Activated gamma-delta T cell treated with Interleukin-2 at 50 U/mL for 16 hours (primary cell): ENCODE data around the gene PDE8B.

ENCODE experiments used
- DNase-seq: peaks from one replicate; pipeline ENCODE4 v3.0.0-alpha.2; 2020

The PDE8B gene

DNA sequence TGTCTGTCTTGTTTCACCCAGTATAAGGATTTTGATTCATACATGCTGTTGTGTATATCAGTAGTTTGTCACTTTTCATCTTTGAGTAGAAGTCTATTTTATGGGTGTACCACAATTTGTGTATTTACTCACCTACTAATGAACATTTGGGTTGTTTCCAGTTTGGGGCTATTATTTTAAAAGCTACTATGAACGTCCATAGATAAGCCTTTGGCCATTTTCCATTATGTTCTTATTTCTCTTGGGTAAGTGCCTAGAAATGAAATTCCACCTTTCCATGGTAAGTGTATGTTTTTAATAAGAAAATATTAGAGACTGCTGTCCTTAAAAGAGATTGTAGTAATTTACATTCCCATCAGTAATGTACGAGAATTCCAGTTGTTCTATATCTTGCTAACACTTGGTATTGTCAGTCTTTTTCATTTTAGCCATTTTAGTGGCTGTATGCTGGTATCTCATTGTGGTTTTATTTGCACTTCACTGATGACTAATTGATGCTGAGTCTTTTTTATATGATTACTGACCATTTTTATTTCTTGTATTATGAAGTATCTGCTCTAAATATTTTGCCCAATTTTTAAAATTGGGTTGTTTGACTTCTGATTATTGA lies 17.9 kb upstream of the PDE8B start:
- DNase-seq, result no peak

DNA sequence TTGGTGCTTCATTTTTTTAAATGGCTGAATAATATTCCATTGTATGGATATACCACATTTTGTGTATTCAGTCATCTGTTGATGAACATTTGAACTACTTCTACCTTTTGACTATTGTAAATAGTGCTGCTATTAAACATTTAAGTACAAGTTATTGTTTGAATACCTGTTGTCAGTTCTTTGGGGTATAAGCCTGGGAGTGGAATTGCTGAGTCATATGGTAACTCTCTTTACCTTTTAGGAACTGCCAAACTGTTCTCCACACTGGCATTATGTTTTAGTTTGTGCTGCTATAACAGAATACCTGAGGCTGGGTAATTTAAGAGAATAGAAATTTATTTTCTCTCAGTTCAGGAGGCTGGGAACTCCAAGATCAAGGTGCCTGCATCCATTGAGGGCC lies 15.7 kb upstream of the PDE8B start:
- no peak for DNase-seq

DNA sequence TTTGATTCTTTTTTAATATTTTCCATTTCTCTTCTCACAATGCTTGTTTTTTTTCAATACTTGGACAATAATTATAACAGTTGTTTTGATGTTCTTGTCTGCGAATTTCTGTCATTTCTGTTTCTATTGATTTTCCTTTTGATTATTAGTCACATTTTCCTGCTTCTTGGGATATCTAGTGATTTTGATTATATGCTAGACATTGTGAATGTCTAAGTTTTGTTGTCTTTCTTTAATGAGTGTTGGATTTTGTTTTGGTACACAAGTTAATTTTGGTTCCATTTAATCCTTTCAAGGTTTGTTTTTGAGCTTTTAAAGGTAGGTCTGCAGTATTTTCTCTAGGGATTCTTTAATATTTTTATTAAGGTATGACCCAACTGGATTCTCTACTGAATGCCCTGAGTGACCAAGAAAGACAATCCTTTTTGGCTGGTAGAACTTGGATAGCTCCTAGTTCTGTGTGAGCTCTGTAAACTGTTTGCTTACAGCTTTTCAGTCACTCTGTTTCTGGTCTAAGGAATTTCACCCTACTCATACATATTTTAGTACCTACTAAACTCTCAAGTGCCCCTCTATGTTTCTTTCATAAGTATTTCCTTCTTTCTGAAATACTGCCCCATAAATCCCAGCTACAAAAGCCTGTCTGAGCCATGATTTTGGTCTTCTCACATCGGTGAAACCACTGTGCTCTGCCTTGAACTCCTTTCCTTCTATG lies 12.5 kb upstream of the PDE8B start:
- DNase-seq, result no peak

- DNase-seq, result no peak
Measured at GRCh38 chr5:77200663-77201062, 9.8 kb upstream of the PDE8B start.

- DNase-seq, result no peak
Measured at GRCh38 chr5:77202145-77202544, 8.3 kb upstream of the PDE8B start.

GRCh38 chr5:77204967-77205366 lies 5.5 kb upstream of the PDE8B start:
- DNase-seq, result no peak

- DNase-seq, result no peak
Measured at GRCh38 chr5:77208507-77209163, 1.8 kb upstream of the PDE8B start.

DNA sequence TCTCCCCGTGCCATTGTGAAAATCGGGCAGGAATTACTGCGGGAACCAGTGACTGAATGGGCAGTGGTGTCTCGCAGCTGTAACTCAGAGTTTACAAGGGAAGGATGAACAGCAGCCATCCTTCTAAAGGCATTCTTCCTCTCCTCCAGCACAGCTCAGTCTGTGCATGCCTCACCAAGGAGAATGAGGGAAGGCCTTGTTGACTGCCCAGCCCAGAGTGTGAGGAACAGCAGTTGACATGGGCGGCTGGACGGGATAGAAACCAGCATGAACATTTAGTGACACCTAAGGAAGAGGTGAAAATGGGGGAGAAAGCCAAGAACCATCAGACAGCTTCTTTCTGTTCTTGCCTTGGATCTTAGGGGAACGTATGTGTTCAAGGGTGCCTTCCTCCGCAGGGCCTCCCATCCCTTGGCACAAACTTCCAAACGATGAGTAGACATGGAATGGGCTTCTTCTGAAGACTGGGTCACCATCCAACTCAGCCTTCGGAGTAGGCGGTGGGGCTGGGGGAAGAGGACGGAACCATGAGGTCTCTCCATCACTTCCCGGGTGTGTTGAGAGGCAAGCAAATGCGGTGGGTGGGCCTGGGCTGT lies 887 bp upstream of the PDE8B start:
- no peak for DNase-seq

DNA sequence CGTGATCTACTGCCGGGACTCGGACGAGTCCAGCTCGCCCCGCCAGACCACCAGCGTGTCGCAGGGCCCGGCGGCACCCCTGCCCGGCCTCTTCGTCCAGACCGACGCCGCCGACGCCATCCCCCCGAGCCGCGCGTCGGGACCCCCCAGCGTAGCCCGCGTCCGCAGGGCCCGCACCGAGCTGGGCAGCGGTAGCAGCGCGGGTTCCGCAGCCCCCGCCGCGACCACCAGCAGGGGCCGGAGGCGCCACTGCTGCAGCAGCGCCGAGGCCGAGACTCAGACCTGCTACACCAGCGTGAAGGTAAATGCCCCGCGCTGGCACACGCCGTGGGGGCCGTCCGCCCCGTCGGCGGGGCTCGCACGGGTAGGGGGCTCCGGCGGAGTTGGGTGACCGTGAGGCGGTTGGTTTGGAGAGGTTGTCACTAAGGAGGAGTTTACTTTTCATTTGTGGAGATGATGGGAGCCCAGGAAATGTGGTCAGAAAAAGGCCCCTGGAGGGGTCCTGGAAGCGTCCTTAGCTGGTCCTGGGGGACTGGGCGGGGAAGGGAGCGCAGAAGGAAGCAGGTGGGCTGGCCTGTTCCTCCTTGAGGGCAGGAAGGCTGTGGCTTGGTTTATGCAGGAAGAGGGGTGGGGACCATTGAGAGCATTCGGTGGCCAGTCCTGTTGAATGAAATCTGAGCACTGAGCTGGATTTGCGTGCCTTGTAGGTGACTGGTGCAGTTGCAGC lies 647 bp downstream of the PDE8B start:
- DNase-seq, result no peak

- no peak for DNase-seq
Measured at GRCh38 chr5:77211691-77212047, 1.2 kb downstream of the PDE8B start.

DNA sequence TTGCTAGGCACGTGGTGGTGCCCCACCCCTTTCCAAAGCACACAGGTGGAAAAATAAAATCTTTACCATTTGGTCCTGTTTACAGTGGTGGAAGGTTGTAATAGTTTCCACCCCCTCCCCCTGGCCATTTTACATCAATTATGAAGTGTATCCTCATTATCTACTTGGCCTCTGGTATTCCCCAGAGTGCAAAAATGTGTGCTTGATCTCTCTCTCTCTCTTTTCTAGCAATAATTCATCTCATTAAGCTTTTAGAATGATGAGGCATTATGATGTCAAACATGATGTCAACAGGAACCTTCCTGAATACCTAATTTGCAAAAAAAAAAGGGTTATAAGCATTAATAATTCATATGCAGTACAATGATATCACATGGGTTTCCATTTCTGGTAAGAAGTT lies 3.1 kb downstream of the PDE8B start:
- DNase-seq, result no peak

DNA sequence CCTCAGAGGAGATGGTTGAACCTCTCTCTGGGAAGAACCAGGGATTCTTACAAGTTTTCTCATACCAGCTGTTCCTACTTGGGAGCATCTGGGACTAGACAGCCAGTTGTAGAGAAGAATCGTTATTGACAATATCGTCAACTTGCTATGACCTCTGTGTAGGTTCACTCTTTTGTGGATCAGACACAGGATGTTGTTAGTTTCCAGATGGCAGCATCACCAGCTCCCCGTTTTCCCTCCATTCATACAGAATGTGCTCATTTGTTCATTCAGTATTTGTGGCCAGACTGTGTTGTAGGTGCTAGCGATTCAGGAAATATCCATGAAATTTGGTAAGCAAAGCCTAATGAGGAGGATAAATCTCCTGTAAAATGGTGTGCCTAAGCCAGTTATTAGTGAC lies 3.7 kb downstream of the PDE8B start:
- no peak for DNase-seq

DNA sequence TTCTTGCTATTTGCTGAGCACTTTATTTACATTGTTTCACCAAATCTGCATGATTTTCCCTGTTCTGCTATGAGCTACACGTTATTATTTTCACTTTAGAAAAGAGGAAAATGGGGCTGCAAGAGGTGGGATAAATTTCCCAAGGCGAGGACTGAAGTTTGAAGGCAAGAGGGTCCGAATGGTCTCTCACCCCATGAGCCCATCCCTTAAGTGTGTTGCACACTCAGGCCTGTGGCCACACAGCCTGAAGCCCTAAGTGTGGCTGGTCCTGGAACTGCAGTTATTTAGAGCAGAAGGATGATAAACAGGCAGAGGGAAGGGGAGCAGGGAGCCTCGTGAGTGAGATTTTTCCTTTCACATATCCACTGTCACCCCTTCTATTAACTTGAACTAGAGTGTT lies 7.8 kb downstream of the PDE8B start:
- no peak for DNase-seq

GRCh38 chr5:77221115-77221514 lies 10.6 kb downstream of the PDE8B start:
- DNase-seq, result no peak

DNA sequence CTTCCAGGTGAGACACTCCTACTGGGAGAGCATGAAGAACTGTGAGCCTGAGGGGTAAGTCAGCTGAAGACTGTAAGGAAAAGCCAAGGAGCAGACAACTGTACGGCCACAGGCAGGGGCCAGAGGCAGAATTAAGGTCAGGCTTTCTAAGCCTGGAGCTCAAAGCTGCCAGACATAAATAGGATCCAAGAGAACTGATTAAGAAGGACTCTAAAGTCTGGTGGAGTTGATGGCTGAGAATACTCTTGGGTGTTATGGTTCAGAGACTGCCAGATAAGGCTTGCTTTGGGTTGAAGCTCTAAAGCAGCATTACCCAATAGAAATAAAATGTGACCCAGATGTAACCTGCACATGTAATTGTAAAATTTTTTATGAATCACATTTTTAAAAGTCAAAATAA lies 12.2 kb downstream of the PDE8B start:
- DNase-seq, result no peak

GRCh38 chr5:77223653-77224052 lies 13.2 kb downstream of the PDE8B start:
- DNase-seq, result no peak

DNA sequence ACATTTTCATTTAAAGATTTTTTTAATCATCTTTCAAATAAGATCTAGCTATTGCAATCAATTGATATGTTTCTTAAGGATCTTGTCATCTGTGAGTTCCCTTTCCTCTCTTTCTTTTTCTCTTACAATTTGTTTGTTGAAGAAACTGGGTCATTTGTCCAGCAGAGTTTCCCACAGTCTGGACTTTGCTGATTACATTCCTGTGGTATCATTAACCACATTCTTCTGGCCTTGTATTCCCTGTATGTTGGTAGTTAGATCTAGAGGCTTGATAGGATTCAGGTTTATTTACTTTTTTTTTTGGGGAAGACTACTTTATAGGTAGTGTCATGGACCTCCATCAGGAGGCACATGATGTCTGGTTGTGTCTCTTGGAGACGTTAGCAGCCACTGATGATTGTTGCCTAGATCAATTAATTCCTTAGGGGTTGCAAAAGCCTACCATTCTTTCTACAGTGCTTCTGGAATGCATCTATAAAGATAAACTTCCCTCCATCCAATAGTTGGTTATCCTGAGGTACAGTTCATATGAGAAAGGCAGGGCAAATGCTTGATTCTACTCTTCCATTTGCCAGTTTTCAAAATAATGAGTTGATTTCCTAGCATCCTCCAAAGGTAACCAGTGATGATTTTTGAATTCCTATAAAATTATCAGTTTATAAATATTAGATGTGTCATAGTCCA lies 14.3 kb downstream of the PDE8B start:
- DNase-seq, result no peak

- no peak for DNase-seq
Measured at GRCh38 chr5:77225531-77225930, 15.1 kb downstream of the PDE8B start.

DNA sequence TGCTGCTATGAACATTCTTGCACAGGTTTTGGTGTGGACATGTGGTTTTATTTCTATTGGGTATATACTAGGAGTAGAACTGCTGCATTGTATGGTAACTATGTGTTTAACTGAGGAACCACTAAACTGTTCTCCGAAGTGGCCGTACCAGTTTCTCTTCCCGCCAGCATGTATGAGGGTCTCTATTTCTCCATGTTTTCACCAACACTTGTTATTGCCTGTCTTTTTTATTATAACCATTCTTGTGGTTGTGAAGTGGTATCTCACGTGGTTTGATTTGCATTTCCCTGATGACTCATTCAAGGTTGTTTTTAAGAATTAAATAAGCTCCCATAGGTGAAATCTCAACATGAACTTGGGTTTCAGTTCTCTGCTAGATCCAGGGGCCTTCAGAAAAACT lies 19.4 kb downstream of the PDE8B start:
- no peak for DNase-seq

DNA sequence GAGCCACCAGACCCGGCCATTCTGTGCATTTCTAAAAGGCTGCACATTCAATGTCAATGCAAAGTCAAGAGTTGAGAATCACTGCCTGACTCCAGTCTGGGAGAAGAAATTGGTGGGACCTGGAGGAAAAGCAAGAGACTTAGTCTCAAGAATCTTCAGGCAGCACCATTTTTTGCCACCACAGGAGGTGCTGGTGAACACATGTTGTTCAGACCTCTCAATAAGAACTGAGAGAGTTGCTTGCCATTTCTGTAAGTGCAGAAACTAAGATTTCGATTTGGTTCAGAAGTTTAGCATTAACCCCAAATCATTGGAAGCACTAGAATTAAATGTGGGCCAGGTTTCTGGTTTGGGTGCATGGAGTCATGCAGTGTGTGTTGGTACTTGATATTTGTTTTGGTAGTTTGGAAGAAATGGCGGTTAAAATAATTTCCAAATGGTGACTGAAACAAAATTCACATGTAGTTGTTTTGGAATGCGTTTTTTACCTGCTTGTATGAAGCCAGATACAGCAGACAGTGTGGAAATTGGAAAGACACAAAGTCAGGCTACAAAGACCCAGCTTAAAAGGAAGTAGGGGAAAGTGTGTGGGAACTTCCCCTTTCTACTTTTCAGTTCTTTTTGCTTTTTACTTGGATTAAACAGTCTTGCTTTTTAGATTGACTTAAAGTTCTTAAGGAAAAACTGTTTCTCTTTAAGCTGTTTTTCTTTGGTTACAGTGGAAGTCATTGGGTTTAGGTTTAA lies 20.4 kb downstream of the PDE8B start:
- no peak for DNase-seq

GRCh38 chr5:77231471-77232138 lies 21.1 kb downstream of the PDE8B start:
- no peak for DNase-seq
